HepG2 (cell line): ENCODE measurements around the gene NCMAP. TPM values are rescaled to one million over a fixed set of nuclear protein-coding genes. Genes with fewer than 3 reads are reported as not detected.

Experiments used
- ATAC-seq: fragments of 200-7000 bp; cut with Tn5 transposase; 3 replicates; pipeline ENCODE4 v1.9.1; 2020; ENCODE audit warnings: mild to moderate bottlenecking, moderate library complexity
- BruUV-seq: library from RNA; stranded (reverse); fragments of 400-500 nt; replicated peaks from 2 replicates; lab custom pipeline; 2021; lab: Mats Ljungman, UMichigan
- CTCF ChIA-PET: fragments of 300-600 bp; formaldehyde crosslinking; extraction: SDS; loops from one replicate; lab custom pipeline; 2021; ENCODE audit warnings: low total read pairs, inconsistent platforms, low intra/inter-chr PET ratio; lab: Yijun Ruan, JAX
- POLR2A ChIA-PET: fragments of 350-600 bp; sonication (Branson Sonifier 250); formaldehyde crosslinking; loops from one replicate; lab custom pipeline; 2020; ENCODE audit warnings: antibody characterized with exemption, inconsistent platforms; lab: Yijun Ruan, JAX
- DNase-seq: peaks from one replicate; pipeline ENCODE4 v3.0.0-alpha.2; 2015; ENCODE audit warnings: low spot score
- FAIRE-seq: peaks from 3 replicates; lab custom pipeline; 2011; peaks lifted over from hg19 to GRCh38; lab: Jason Lieb, UNC
- H2AFZ ChIP-seq: one replicate; pipeline ENCODE4 v1.6.1; 2011; ENCODE audit warnings: low read length, inconsistent platforms
- H3K27ac ChIP-seq: fragments of 300-600 bp; 3 replicates; pipeline ENCODE4 v1.8.0; 2011; ENCODE audit warnings: mixed run types, mild to moderate bottlenecking, mixed read lengths, low read length, inconsistent platforms; ENCODE audit not compliant: insufficient read depth; ENCODE audit errors: extremely low read length
- H3K27me3 ChIP-seq, 2 experiments: fragments of 200-600 bp in 1 of 2; 2 replicates in 1 of 2; 3 replicates in 1 of 2; pipeline versions ENCODE4 v1.6.0 to v1.8.0; 2011; ENCODE audit warnings: low read length in 2 of 2, mild to moderate bottlenecking in 2 of 2, moderate library complexity in 2 of 2, inconsistent platforms in 1 of 2; ENCODE audit not compliant: insufficient read depth in 2 of 2, control insufficient read depth in 1 of 2
- H3K36me3 ChIP-seq, 2 experiments: fragments of 200-600 bp in 1 of 2; replicated peaks in 1 of 2; 2 replicates in 1 of 2; 3 replicates in 1 of 2; pipeline versions ENCODE4 v1.5.1 to v1.8.0; 2011; ENCODE audit warnings: low read length in 2 of 2, inconsistent platforms in 1 of 2; ENCODE audit not compliant: insufficient read depth in 2 of 2, control insufficient read depth in 1 of 2
- H3K4me1 ChIP-seq: 2 replicates; pipeline ENCODE4 v1.5.1; 2012; ENCODE audit warnings: low read length, inconsistent platforms; ENCODE audit not compliant: insufficient read depth
- H3K4me2 ChIP-seq: 2 replicates; pipeline ENCODE4 v1.6.0; 2011; ENCODE audit warnings: low read depth, low read length, inconsistent platforms
- H3K4me3 ChIP-seq, 3 experiments: fragments of 200-600 bp in 1 of 3; sonication (generic), shearing (Covaris generic) in 1 of 3; replicated peaks in 1 of 3; 2 replicates each; pipeline ENCODE4 v1.5.1; 2011 to 2016; ENCODE audit warnings: low read length in 3 of 3, inconsistent platforms in 2 of 3, low read depth in 2 of 3, mild to moderate bottlenecking in 2 of 3, control low read depth in 1 of 3, mixed read lengths in 1 of 3; ENCODE audit not compliant: insufficient read depth in 1 of 3
- H3K79me2 ChIP-seq: one replicate; pipeline ENCODE4 v1.6.1; 2011; ENCODE audit warnings: low read length, inconsistent platforms; ENCODE audit not compliant: insufficient read depth
- H3K9ac ChIP-seq: 2 replicates; pipeline ENCODE4 v1.6.0; 2011; ENCODE audit warnings: mild to moderate bottlenecking, low read depth, low read length, inconsistent platforms; ENCODE audit not compliant: insufficient read depth
- H3K9me3 ChIP-seq: 2 replicates; pipeline ENCODE4 v1.5.1; 2012; ENCODE audit warnings: mild to moderate bottlenecking, low read length
- H4K20me1 ChIP-seq: 2 replicates; pipeline ENCODE4 v1.6.0; 2011; ENCODE audit warnings: inconsistent platforms, mild to moderate bottlenecking, low read length, moderate library complexity; ENCODE audit not compliant: insufficient read depth
- ARID4A ChIP-seq: sonication (generic); formaldehyde crosslinking; IDR thresholded peaks from 2 replicates; pipeline ENCODE4 v1.5.0; 2020; ENCODE audit warnings: mild to moderate bottlenecking, missing genetic modification reagents, borderline replicate concordance
- DRAP1 ChIP-seq: IDR thresholded peaks from 2 replicates; pipeline ENCODE4 v1.6.1; 2016; ENCODE audit warnings: missing genetic modification reagents, missing compliant biosample characterization
- FOXK1 ChIP-seq: sonication (generic); formaldehyde crosslinking; IDR thresholded peaks from 2 replicates; pipeline ENCODE4 v1.4.0; 2020; ENCODE audit warnings: low read depth, missing genetic modification reagents, borderline replicate concordance
- FOXO4 ChIP-seq: sonication (generic); formaldehyde crosslinking; conservative IDR thresholded peaks from 2 replicates; pipeline ENCODE4 v1.8.1; 2023; ENCODE audit warnings: missing genetic modification reagents
- GATAD2A ChIP-seq: IDR thresholded peaks from 2 replicates; pipeline ENCODE4 v1.6.1; 2016
- IRX3 ChIP-seq: sonication (generic); formaldehyde crosslinking; IDR thresholded peaks from 2 replicates; pipeline ENCODE4 v1.8.1; 2023; ENCODE audit warnings: mild to moderate bottlenecking, low read depth, missing genetic modification reagents, borderline replicate concordance
- MAX ChIP-seq: IDR thresholded peaks from 2 replicates; pipeline ENCODE4 v1.6.1; 2012; ENCODE audit warnings: inconsistent platforms
- ZNF414 ChIP-seq: sonication (generic); formaldehyde crosslinking; IDR thresholded peaks from 2 replicates; pipeline ENCODE4 v1.5.0; 2020; ENCODE audit warnings: missing genetic modification reagents
- ZNF589 ChIP-seq: sonication (generic); formaldehyde crosslinking; conservative IDR thresholded peaks from 2 replicates; pipeline ENCODE4 v1.8.0; 2022; ENCODE audit warnings: mild to moderate bottlenecking, moderate library complexity, missing genetic modification reagents
- WGBS: methylation state at CpG from one replicate; pipeline ENCODE4 v1.1.6; 2017; ENCODE audit warnings: low lambda C conversion rate; 5-methylcytosine and 5-hydroxymethylcytosine counted together
- in situ Hi-C: cut with HindIII; loops from 2 replicates; pipeline ENCODE4 v1.10.0; 2017; ENCODE audit warnings: low pct_unique_long_range_greater_than_20kb; ENCODE audit not compliant: extremely low pct_ligation_motif_present
- intact Hi-C: fragments of 100-400 bp; cut with micrococcal nuclease; formaldehyde crosslinking; loops from one replicate; pipeline ENCODE4 v1.10.0; 2022; ENCODE audit not compliant: unreplicated experiment
- polyA plus RNA-seq, 8 experiments: library from polyadenylated mRNA; depleted of rRNA in 3 of 8; stranded (reverse) in 7 of 8; unstranded in 1 of 8; fragments of >200 nt; fragmentation: Illumina TruSeq in 4 of 8; extraction: Trizol in 4 of 8; gene quantifications; 2 replicates each; pipeline versions ENCODE4 v1.2.1 to v1.2.3, GENCODE V29; 2011 to 2016; ENCODE audit warnings: low read depth in 4 of 8, missing spikeins in 1 of 8, mixed read lengths in 1 of 8; ENCODE audit not compliant: insufficient read depth in 1 of 8
- total RNA-seq, 5 experiments: library from RNA; depleted of rRNA; stranded (reverse); fragments of >200 nt; fragmentation: Illumina TruSeq; extraction: Trizol; gene quantifications; 2 replicates each; pipeline ENCODE4 v1.2.3, GENCODE V29; 2016; ENCODE audit warnings: low read depth in 1 of 5

The NCMAP gene
- total and polyA plus RNA-seq, 2 of the 13 experiments (the other 11 are each of a cell fraction or from before 2014, with no cell fraction given): 2.7 to 20.0 TPM

- TF ChIP-seq ARID4A (0 out of 2 replicates have a peak, but pooled peaks have one; percentile 9), ZNF414 (CRISPR knock-in tag) (no peak), MAX (peak; percentile 10; the same call in 1 of the 2 replicates), GATAD2A (CRISPR knock-in tag) (0 out of 2 replicates have a peak, but pooled peaks have one; percentile 15), IRX3 (no peak)
Observed at GRCh38 chr1:24557711-24558131, 1.8 kb downstream of the NCMAP start (continued).

GRCh38 chr1:24558455-24558854 is 2.6 kb downstream of the NCMAP start:
- H4K20me1 ChIP-seq: no peaks in the 10 kb centered on the region; the same call in 1 of the 2 replicates
- TF ChIP-seq DRAP1 (0 out of 2 replicates have a peak, but pooled peaks have one; percentile 3), FOXK1 (CRISPR knock-in tag) (peak; percentile 29; the same call in 1 of the 2 replicates), ARID4A (peak; percentile 56; the same call in 1 of the 2 replicates), FOXO4 (CRISPR knock-in tag) (0 out of 2 replicates have a peak, but pooled peaks have one; percentile 62), ZNF589 (CRISPR knock-in tag) (no peak)

More at GRCh38 chr1:24558455-24558854, 2.6 kb downstream of the NCMAP start:
- ChIA-PET CTCF (no interaction called here), POLR2A (interaction anchor here (0.8 to 2.1 kb wide), 9 partner anchors 8 to 143 kb away, joined by 3 to 13 read pairs (median 5); partner anchors contain the start of gene NIPAL3)
- H3K4me2 ChIP-seq: peak overlapping the region; percentile 96
- peak; percentile 30 for FAIRE-seq
- H3K79me2 ChIP-seq: peaks cover 4% of the 10 kb centered on the region
- in situ Hi-C loops: no loop called here
- H3K36me3 ChIP-seq: no peaks in the 10 kb centered on the region; a peak in 1 of 5 replicates
- H3K27me3 ChIP-seq: no peaks in the 10 kb centered on the region
- peaks cover 67% of the 10 kb centered on the region for H3K4me1 ChIP-seq
- H2AFZ ChIP-seq: no peak overlapping the region
- no TSS peak for BruUV-seq
- H3K9ac ChIP-seq: no peak overlapping the region; the same call in none of the 2 replicates
- peak; percentile 38 for ATAC-seq
- peak overlapping the region in 1 of 3 experiments; percentile 82; a peak in 2 of 6 replicates for H3K4me3 ChIP-seq
- peak overlapping the region; percentile 59 for H3K27ac ChIP-seq
- intact Hi-C loops: loop anchor here (5.0 kb wide), 2 partner anchors 56 to 79 kb away; partner anchors contain the start of gene RCAN3
- DNase-seq: peak; percentile 23
- H3K9me3 ChIP-seq: no peaks in the 10 kb centered on the region
- WGBS: 6% methylated on average over 7 of the region's 7 CpGs
